OCI-LY3 (cell line): ENCODE results near the gene KIAA1328.

Experiments
- CTCF ChIP-seq: fragments of 200-600, 300-600 bp; sonication (generic); IDR thresholded peaks from 2 replicates; pipeline ENCODE4 v1.5.1; 2014; ENCODE audit warnings: antibody characterized with exemption, low read length, low read depth
- EZH2phosphoT487 ChIP-seq: fragments of 200-600 bp; shearing (Covaris generic); IDR thresholded peaks from 2 replicates; pipeline ENCODE4 v1.6.1; 2018; ENCODE audit warnings: antibody characterized with exemption, mixed run types, low read depth

GRCh38 chr18:37055137-37055802, 226.3 kb downstream of the KIAA1328 start:
- TF ChIP-seq CTCF (no peak), EZH2phosphoT487 (no peak)
